ENCODE data around the gene NRROS. TPM values are rescaled to one million over a fixed set of nuclear protein-coding genes. Genes with fewer than 3 reads are reported as not detected.

Gene NRROS
- total and polyA plus RNA-seq, 12 donors: 1.1 to 9.9 (median 7.0) TPM

DNA sequence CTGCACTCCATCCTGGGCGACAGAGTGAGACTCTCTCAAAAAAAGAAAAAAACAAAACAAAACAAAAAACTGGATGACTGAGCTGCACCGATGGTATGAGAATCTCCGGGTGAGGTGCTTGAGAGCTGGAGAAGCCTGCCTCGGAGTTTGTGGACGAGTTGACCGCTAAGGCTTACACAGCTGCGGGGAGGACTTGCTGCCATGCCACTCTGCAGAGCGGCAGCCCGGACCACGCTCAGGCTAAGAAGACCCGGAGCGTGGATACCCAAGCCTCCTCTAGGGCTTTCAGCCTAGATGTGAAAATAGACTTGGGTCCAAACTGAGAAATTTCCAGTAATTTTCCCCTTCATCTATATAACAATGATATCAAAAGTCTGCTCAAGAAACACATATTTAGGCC is 16.0 kb downstream of the NRROS start:
- H3K36me3 ChIP-seq (replicated peaks in 1 of 2): no peaks in the 10 kb centered on the region
- no peaks in the 10 kb centered on the region for H3K27me3 ChIP-seq
- H3K27ac ChIP-seq: no peak overlapping the region
- H3K4me3 ChIP-seq: no peak overlapping the region
- peaks cover 0 to 9% of the 10 kb centered on the region in 2 donors for H3K4me1 ChIP-seq (replicated peaks in 1 of 2)
- DNase-seq: no peak
- WGBS, 4 donors: 83 to 92% (median 89%) methylated on average over 11 to 12 of the region's 12 CpGs
- no peak for TF ChIP-seq POLR2A (IDR thresholded peaks at IDR 0.05)
- TF ChIP-seq, protein P1, sequence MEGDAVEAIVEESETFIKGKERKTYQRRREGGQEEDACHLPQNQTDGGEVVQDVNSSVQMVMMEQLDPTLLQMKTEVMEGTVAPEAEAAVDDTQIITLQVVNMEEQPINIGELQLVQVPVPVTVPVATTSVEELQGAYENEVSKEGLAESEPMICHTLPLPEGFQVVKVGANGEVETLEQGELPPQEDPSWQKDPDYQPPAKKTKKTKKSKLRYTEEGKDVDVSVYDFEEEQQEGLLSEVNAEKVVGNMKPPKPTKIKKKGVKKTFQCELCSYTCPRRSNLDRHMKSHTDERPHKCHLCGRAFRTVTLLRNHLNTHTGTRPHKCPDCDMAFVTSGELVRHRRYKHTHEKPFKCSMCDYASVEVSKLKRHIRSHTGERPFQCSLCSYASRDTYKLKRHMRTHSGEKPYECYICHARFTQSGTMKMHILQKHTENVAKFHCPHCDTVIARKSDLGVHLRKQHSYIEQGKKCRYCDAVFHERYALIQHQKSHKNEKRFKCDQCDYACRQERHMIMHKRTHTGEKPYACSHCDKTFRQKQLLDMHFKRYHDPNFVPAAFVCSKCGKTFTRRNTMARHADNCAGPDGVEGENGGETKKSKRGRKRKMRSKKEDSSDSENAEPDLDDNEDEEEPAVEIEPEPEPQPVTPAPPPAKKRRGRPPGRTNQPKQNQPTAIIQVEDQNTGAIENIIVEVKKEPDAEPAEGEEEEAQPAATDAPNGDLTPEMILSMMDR (IDR thresholded peaks at IDR 0.05): no peak
- intact Hi-C loops (cut with DNase I): no loop called here
- H3K9me3 ChIP-seq (replicated peaks in 1 of 3): no peaks in the 10 kb centered on the region

DNA sequence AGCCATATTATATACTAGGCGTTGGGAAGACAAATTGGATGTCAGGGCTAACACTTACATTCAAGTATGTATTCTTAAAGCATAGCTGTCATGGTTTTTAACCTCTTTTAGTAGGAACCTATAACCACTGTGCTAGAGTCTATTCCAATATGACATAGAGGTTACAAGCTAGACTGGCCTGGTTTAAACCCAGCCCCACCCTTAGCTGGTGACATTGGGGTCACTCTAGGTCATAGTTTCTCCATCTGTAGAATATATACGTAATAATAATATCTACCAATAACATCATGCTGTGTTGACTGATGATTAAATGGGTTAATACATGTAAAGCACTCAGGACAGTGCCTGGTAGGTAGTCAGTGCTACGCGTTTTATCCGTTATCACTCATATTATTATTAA is 16.7 kb downstream of the NRROS start:
- 79 to 92% (median 83%) methylated on average over 5 of the region's 5 CpGs for WGBS, 4 donors
- Histone ChIP-seq H3K4me3 (no peak overlapping the region), H3K36me3 (replicated peaks in 1 of 2) (no peaks in the 10 kb centered on the region), H3K27me3 (no peaks in the 10 kb centered on the region), H3K9me3 (replicated peaks in 1 of 3) (no peaks in the 10 kb centered on the region), H3K4me1 (replicated peaks in 1 of 2) (peaks cover 0 to 2% of the 10 kb centered on the region in 2 donors), H3K27ac (no peak overlapping the region)
- intact Hi-C loops (cut with DNase I): no loop called here
- TF ChIP-seq, protein P1 (IDR thresholded peaks at IDR 0.05): no peak
- TF ChIP-seq POLR2A (IDR thresholded peaks at IDR 0.05): no peak
- DNase-seq: no peak

DNA sequence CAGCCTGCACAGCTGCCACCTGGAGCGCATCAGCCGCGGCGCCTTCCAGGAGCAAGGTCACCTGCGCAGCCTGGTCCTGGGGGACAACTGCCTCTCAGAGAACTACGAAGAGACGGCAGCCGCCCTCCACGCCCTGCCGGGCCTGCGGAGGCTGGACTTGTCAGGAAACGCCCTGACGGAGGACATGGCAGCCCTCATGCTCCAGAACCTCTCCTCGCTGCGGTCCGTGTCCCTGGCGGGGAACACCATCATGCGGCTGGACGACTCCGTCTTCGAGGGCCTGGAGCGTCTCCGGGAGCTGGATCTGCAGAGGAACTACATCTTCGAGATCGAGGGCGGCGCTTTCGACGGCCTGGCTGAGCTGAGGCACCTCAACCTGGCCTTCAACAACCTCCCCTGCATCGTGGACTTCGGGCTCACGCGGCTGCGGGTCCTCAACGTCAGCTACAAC is 20.4 kb downstream of the NRROS start:
- no peak overlapping the region for H3K4me3 ChIP-seq
- TF ChIP-seq POLR2A (IDR thresholded peaks at IDR 0.05): no peak
- TF ChIP-seq, protein P1 (IDR thresholded peaks at IDR 0.05): no peak
- H3K4me1 ChIP-seq (replicated peaks in 1 of 2): no peaks in the 10 kb centered on the region
- intact Hi-C loops (cut with DNase I): no loop called here
- H3K27ac ChIP-seq: no peak overlapping the region
- 92 to 96% (median 94%) methylated on average over 22 to 35 of the region's 35 CpGs for WGBS, 4 donors
- H3K9me3 ChIP-seq (replicated peaks in 1 of 3): no peaks in the 10 kb centered on the region
- DNase-seq: no peak
- H3K27me3 ChIP-seq: no peaks in the 10 kb centered on the region
- no peaks in the 10 kb centered on the region for H3K36me3 ChIP-seq (replicated peaks in 1 of 2)

DNA sequence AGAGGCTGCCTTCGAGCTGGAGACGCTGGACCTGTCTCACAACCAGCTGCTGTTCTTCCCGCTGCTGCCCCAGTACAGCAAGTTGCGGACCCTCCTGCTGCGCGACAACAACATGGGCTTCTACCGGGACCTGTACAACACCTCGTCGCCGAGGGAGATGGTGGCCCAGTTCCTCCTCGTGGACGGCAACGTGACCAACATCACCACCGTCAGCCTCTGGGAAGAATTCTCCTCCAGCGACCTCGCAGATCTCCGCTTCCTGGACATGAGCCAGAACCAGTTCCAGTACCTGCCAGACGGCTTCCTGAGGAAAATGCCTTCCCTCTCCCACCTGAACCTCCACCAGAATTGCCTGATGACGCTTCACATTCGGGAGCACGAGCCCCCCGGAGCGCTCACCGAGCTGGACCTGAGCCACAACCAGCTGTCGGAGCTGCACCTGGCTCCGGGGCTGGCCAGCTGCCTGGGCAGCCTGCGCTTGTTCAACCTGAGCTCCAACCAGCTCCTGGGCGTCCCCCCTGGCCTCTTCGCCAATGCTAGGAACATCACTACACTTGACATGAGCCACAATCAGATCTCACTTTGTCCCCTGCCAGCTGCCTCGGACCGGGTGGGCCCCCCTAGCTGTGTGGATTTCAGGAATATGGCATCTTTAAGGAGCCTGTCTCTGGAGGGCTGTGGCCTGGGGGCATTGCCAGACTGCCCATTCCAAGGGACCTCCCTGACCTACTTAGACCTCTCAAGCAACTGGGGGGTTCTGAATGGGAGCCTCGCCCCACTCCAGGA is 21.1 kb downstream of the NRROS start:
- H3K4me3 ChIP-seq: no peak overlapping the region
- no peaks in the 10 kb centered on the region for H3K36me3 ChIP-seq (replicated peaks in 1 of 2)
- H3K4me1 ChIP-seq (replicated peaks in 1 of 2): no peaks in the 10 kb centered on the region
- intact Hi-C loops (cut with DNase I): no loop called here
- TF ChIP-seq POLR2A (IDR thresholded peaks at IDR 0.05): no peak
- 69 to 79% (median 76%) methylated on average over 21 to 32 of the region's 32 CpGs for WGBS, 4 donors
- DNase-seq: no peak
- no peaks in the 10 kb centered on the region for H3K27me3 ChIP-seq
- H3K27ac ChIP-seq: no peak overlapping the region
- no peaks in the 10 kb centered on the region for H3K9me3 ChIP-seq (replicated peaks in 1 of 3)

DNA sequence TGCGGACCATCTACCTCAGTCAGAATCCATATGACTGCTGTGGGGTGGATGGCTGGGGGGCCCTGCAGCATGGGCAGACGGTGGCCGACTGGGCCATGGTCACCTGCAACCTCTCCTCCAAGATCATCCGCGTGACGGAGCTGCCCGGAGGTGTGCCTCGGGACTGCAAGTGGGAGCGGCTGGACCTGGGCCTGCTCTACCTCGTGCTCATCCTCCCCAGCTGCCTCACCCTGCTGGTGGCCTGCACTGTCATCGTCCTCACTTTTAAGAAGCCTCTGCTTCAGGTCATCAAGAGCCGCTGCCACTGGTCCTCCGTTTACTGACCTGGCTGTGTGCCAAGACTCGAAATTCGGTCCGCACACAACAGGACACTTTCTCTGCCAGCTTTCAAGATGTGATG is 21.9 kb downstream of the NRROS start:
- WGBS, 4 donors: 60 to 86% (median 82%) methylated on average over 6 to 16 of the region's 16 CpGs
- Histone ChIP-seq H3K36me3 (replicated peaks in 1 of 2) (no peaks in the 10 kb centered on the region), H3K9me3 (replicated peaks in 1 of 3) (no peaks in the 10 kb centered on the region), H3K27me3 (no peaks in the 10 kb centered on the region), H3K27ac (no peak overlapping the region), H3K4me1 (replicated peaks in 1 of 2) (no peaks in the 10 kb centered on the region), H3K4me3 (no peak overlapping the region)
- TF ChIP-seq POLR2A (IDR thresholded peaks at IDR 0.05): no peak
- TF ChIP-seq, protein P1 (IDR thresholded peaks at IDR 0.05): no peak
- DNase-seq: no peak
- intact Hi-C loops (cut with DNase I): no loop called here

Measured in adrenal gland (tissue), 12 donors.